ENCODE measurements around the gene UBE3D. TPM values are rescaled to one million over a fixed set of nuclear protein-coding genes. Genes with fewer than 3 reads are reported as not detected.

UBE3D gene
- total and polyA plus RNA-seq, 2 of the 8 experiments (the other 6 are each of a cell fraction or from before 2014, with no cell fraction given), result 5.7 to 16.3 TPM

DNA sequence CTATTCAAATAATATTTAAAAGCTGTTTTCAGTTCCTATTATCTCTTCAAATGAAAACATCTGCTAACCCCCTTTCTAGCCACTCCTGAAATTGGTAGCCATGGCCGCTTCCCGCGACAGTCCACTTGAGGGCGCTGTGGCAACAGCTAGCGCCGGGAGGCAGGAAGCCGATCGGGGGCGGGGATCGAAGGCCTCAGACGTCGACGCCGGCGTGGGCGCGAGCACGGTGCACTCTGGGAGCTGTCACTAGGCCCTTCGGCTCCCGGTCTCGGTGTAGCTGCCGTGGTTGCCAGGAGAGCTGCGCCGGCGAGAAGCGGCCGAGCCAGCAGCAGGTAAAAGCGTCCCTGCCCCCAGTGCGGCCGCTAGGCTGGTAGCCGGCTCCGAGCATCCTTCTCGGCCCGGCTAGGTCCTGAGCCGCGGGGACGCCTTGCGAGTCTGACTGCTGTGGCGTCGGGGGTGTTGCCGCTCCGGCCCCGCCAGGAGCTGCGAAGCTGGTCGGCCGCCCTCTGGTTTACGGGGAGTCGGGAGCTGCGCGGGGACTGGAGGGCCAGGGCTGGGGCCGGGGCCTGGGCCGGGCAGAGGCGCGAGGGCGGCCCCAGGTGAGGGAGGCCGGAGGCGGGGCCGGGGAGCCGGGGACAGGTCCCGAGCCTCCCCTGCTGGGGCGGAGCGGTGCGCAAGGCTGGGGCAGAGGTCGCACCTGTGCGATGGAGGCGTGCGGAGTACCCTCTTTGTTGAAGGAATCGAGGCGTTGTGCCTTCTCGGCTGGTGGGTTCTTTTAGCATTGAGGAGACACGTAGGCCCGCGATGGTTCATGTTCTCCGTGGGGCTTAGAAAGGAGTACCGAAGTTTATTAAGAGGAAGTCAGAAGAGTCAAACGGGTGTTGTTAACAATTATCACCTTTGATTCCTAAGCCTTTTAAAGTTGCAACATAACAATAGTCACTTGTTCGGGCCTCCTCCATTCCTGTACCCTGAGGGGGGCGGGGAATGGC lies 2.1 kb upstream of the UBE3D start, which contains the start of gene DOP1A (continued):
- TF ChIP-seq KDM1A (IDR thresholded peaks at IDR 0.05; ENCODE audit: borderline replicate concordance, low read length) (no peak), NANOG (IDR thresholded peaks at IDR 0.05; ENCODE audit: insufficient read depth, low read depth, low read length, poor library complexity, severe bottlenecking) (no peak), HDAC2 (IDR thresholded peaks at IDR 0.05; ENCODE audit: borderline replicate concordance in 1 of 2, low read depth in 2 of 2, low read length in 2 of 2) (peak; percentile 60 to 96; a peak in 2 of 4 replicates), PHF8 (conservative IDR thresholded peaks at IDR 0.05; ENCODE audit: low read depth, low read length) (no peak), RNF2 (IDR thresholded peaks at IDR 0.05; ENCODE audit: borderline replicate concordance, low read depth, low read length, missing control alignments, poor library complexity, severe bottlenecking) (no peak), BRCA1 (IDR thresholded peaks at IDR 0.05; ENCODE audit: low read depth, low read length) (no peak)

All from H1 (cell line).